Mesothelial cell of epicardium (in vitro differentiated cells): Measurements from ENCODE around the gene PELI2. TPM values are rescaled to one million over a fixed set of nuclear protein-coding genes. Genes with fewer than 3 reads are reported as not detected.

Experiments
- DNase-seq, 2 experiments: peaks; one replicate each; pipeline ENCODE4 v3.0.0; 2021; ENCODE audit warnings: low spot score in 2 of 2; ENCODE audit not compliant: unreplicated experiment in 2 of 2
- H3K27ac Mint-ChIP-seq: 2 replicates; pipeline ENCODE4 v1.8.0; 2021; ENCODE audit warnings: mixed read lengths
- H3K27me3 Mint-ChIP-seq: 2 replicates; pipeline ENCODE4 v1.8.0; 2021; ENCODE audit warnings: low read depth, mixed read lengths
- H3K36me3 Mint-ChIP-seq: 2 replicates; pipeline ENCODE4 v1.8.0; 2021; ENCODE audit warnings: mixed read lengths
- H3K4me1 Mint-ChIP-seq: 2 replicates; pipeline ENCODE4 v1.8.0; 2021; ENCODE audit warnings: mixed read lengths
- H3K4me3 Mint-ChIP-seq: 2 replicates; pipeline ENCODE4 v1.8.0; 2021; ENCODE audit warnings: mild to moderate bottlenecking, moderate library complexity, mixed read lengths
- H3K9me3 Mint-ChIP-seq: 2 replicates; pipeline ENCODE4 v1.8.0; 2021; ENCODE audit warnings: mixed read lengths
- CTCF ChIP-seq: fragments of 200-600 bp; sonication (generic); IDR thresholded peaks from one replicate; pipeline ENCODE4 v1.5.0; 2021; ENCODE audit warnings: antibody characterized with exemption; ENCODE audit not compliant: unreplicated experiment
- total RNA-seq: library from RNA; stranded (reverse); gene quantifications from 3 replicates; pipeline ENCODE4 v1.2.1, GENCODE V29; 2021

The PELI2 gene
- total RNA-seq, 1 donor from 2014 or later, result 10.0 TPM

- H3K4me3 Mint-ChIP-seq, result no peak overlapping the region
- H3K36me3 Mint-ChIP-seq, result no peaks in the 10 kb centered on the region
- peaks cover 12% of the 10 kb centered on the region for H3K27me3 Mint-ChIP-seq
- peaks cover 6% of the 10 kb centered on the region for H3K9me3 Mint-ChIP-seq
- peaks cover 2% of the 10 kb centered on the region for H3K4me1 Mint-ChIP-seq
- H3K27ac Mint-ChIP-seq, result no peak overlapping the region
- DNase-seq, result no peak
- TF ChIP-seq CTCF, result no peak
Measured at GRCh38 chr14:56313789-56314188, 195.6 kb downstream of the PELI2 start.

GRCh38 chr14:56318393-56319115 lies 200.3 kb downstream of the PELI2 start:
- H3K36me3 Mint-ChIP-seq, result no peaks in the 10 kb centered on the region
- peaks cover 12% of the 10 kb centered on the region for H3K9me3 Mint-ChIP-seq
- H3K4me3 Mint-ChIP-seq, result no peak overlapping the region
- no peak for DNase-seq
- no peak for TF ChIP-seq CTCF
- H3K27me3 Mint-ChIP-seq, result peaks cover 36% of the 10 kb centered on the region
- H3K27ac Mint-ChIP-seq, result no peak overlapping the region
- H3K4me1 Mint-ChIP-seq, result no peaks in the 10 kb centered on the region

- DNase-seq, result no peak
- Mint-ChIP-seq H3K27ac (no peak overlapping the region), H3K27me3 (peaks cover 39% of the 10 kb centered on the region), H3K9me3 (peaks cover 12% of the 10 kb centered on the region), H3K4me1 (no peaks in the 10 kb centered on the region), H3K36me3 (no peaks in the 10 kb centered on the region), H3K4me3 (no peak overlapping the region)
- no peak for TF ChIP-seq CTCF
Measured at GRCh38 chr14:56321861-56322260, 203.7 kb downstream of the PELI2 start.

GRCh38 chr14:56322531-56322930 lies 204.3 kb downstream of the PELI2 start:
- no peak for TF ChIP-seq CTCF
- H3K4me1 Mint-ChIP-seq, result no peaks in the 10 kb centered on the region
- peaks cover 36% of the 10 kb centered on the region for H3K27me3 Mint-ChIP-seq
- peaks cover 12% of the 10 kb centered on the region for H3K9me3 Mint-ChIP-seq
- no peak overlapping the region for H3K27ac Mint-ChIP-seq
- H3K4me3 Mint-ChIP-seq, result no peak overlapping the region
- no peak for DNase-seq
- no peaks in the 10 kb centered on the region for H3K36me3 Mint-ChIP-seq

- no peak for TF ChIP-seq CTCF
- H3K4me3 Mint-ChIP-seq, result no peak overlapping the region
- no peaks in the 10 kb centered on the region for H3K36me3 Mint-ChIP-seq
Measured at GRCh38 chr14:56324454-56324853, 206.2 kb downstream of the PELI2 start.

More at GRCh38 chr14:56324454-56324853, 206.2 kb downstream of the PELI2 start:
- no peak for DNase-seq
- Mint-ChIP-seq H3K9me3 (peaks cover 2% of the 10 kb centered on the region), H3K27me3 (peaks cover 29% of the 10 kb centered on the region), H3K4me1 (no peaks in the 10 kb centered on the region), H3K27ac (no peak overlapping the region)
